B cell (primary cell): ENCODE results near the gene WDR90. TPM values are rescaled to one million over a fixed set of nuclear protein-coding genes. Genes with fewer than 3 reads are reported as not detected.

Experiments used
- ATAC-seq: fragments of 200-7000 bp; cut with Tn5 transposase; one replicate; pipeline ENCODE4 v1.10.0; 2021; ENCODE audit warnings: low read depth, mild to moderate bottlenecking, moderate number of reproducible peaks, moderate library complexity
- CTCF ChIA-PET: fragments of 350-600 bp; sonication (Branson Sonifier 250); formaldehyde crosslinking; loops from one replicate; lab custom pipeline; 2021; ENCODE audit warnings: antibody characterized with exemption, inconsistent platforms; lab: Charles Lee
- POLR2A ChIA-PET: fragments of 350-600 bp; sonication (Branson Sonifier 250); formaldehyde crosslinking; loops from one replicate; lab custom pipeline; 2021; ENCODE audit warnings: antibody characterized with exemption; lab: Charles Lee
- DNase-seq: peaks from one replicate; pipeline ENCODE4 v3.0.0; 2013
- H2AFZ ChIP-seq: 2 replicates; pipeline ENCODE4 v1.6.1; 2012; ENCODE audit warnings: mild to moderate bottlenecking, low read depth, low read length; ENCODE audit not compliant: insufficient read depth, poor library complexity, severe bottlenecking
- H3K27ac ChIP-seq, 2 donors: 1 replicate in 1 of 2; 2 replicates in 1 of 2; pipeline ENCODE4 v1.5.1; 2012 to 2013; ENCODE audit warnings: low read length in 2 of 2, mild to moderate bottlenecking in 2 of 2, moderate library complexity in 1 of 2
- H3K27me3 ChIP-seq, 4 experiments: fragments of 200-600 bp in 1 of 4; sonication (generic) in 1 of 4; replicated peaks in 1 of 4; 1 replicate in 2 of 4; 2 replicates in 2 of 4; pipeline versions ENCODE4 v1.6.1 to v1.7.0; 2013 to 2016; ENCODE audit warnings: low read length in 3 of 4, mild to moderate bottlenecking in 2 of 4, mixed read lengths in 1 of 4, moderate library complexity in 1 of 4; ENCODE audit not compliant: insufficient read depth in 4 of 4, control insufficient read depth in 3 of 4; ENCODE audit errors: control extremely low read depth in 1 of 4
- H3K36me3 ChIP-seq, 2 experiments: replicated peaks in 1 of 2; 1 replicate in 1 of 2; 2 replicates in 1 of 2; pipeline versions ENCODE4 v1.6.1 to v1.7.1; 2013; ENCODE audit warnings: low read length in 1 of 2; ENCODE audit not compliant: insufficient read depth in 2 of 2, control insufficient read depth in 1 of 2; ENCODE audit errors: control extremely low read depth in 1 of 2, extremely low read depth in 1 of 2
- H3K4me1 ChIP-seq, 2 donors: fragments of 200-600 bp in 1 of 2; sonication (generic) in 1 of 2; 1 replicate in 1 of 2; 2 replicates in 1 of 2; pipeline versions ENCODE4 v1.5.1 to v1.6.1; 2013 to 2017; ENCODE audit warnings: low read length in 2 of 2; ENCODE audit not compliant: control insufficient read depth in 2 of 2, insufficient read depth in 2 of 2
- H3K4me2 ChIP-seq: replicated peaks from 2 replicates; pipeline ENCODE3; 2012; ENCODE audit warnings: mild to moderate bottlenecking, low read depth, low read length; ENCODE audit not compliant: poor library complexity, severe bottlenecking
- H3K4me3 ChIP-seq, 5 experiments: fragments of 200-600 bp in 1 of 5; sonication (generic) in 1 of 5; 1 replicate in 3 of 5; 2 replicates in 2 of 5; pipeline versions ENCODE4 v1.5.1 to v1.7.0; 2011 to 2016; ENCODE audit warnings: low read length in 4 of 5, mild to moderate bottlenecking in 4 of 5, low read depth in 2 of 5, control low read depth in 1 of 5, moderate library complexity in 1 of 5; ENCODE audit not compliant: insufficient read depth in 1 of 5; ENCODE audit errors: control extremely low read depth in 1 of 5, extremely low read depth in 1 of 5
- H3K79me2 ChIP-seq: fragments of 200-600 bp; sonication (generic); one replicate; pipeline ENCODE4 v1.6.0; 2016; ENCODE audit warnings: low read length; ENCODE audit not compliant: control insufficient read depth, insufficient read depth
- H3K9ac ChIP-seq: fragments of 200-600 bp; sonication (generic); 2 replicates; pipeline ENCODE4 v1.6.1; 2017; ENCODE audit warnings: mild to moderate bottlenecking, low read length, moderate library complexity
- H3K9me3 ChIP-seq, 3 donors: one replicate each; pipeline versions ENCODE4 v1.6.1 to v1.7.1; 2013; ENCODE audit warnings: low read length in 2 of 3; ENCODE audit not compliant: control insufficient read depth in 2 of 3, insufficient read depth in 1 of 3; ENCODE audit errors: control extremely low read depth in 1 of 3
- H4K20me1 ChIP-seq: 2 replicates; pipeline ENCODE4 v1.6.0; 2012; ENCODE audit warnings: mild to moderate bottlenecking, low read length; ENCODE audit not compliant: insufficient read depth, control insufficient read depth, poor library complexity, severe bottlenecking
- H3K27ac Mint-ChIP-seq: one replicate; pipeline ENCODE4 v1.8.0; 2021; ENCODE audit warnings: mixed read lengths
- H3K27me3 Mint-ChIP-seq: one replicate; pipeline ENCODE4 v1.8.0; 2021; ENCODE audit warnings: mixed read lengths
- H3K4me1 Mint-ChIP-seq: one replicate; pipeline ENCODE4 v1.8.0; 2021; ENCODE audit warnings: mixed read lengths
- H3K4me3 Mint-ChIP-seq: one replicate; pipeline ENCODE4 v1.8.0; 2021; ENCODE audit warnings: mixed read lengths
- H3K9me3 Mint-ChIP-seq: one replicate; pipeline ENCODE4 v1.8.0; 2022; ENCODE audit warnings: mixed read lengths; ENCODE audit not compliant: insufficient read depth
- EZH2 ChIP-seq: IDR thresholded peaks from 2 replicates; pipeline ENCODE4 v1.6.1; 2012; ENCODE audit warnings: borderline replicate concordance, low read depth, mild to moderate bottlenecking, moderate library complexity, low read length; ENCODE audit not compliant: insufficient read depth, poor library complexity, severe bottlenecking
- WGBS: methylation state at CpG from one replicate; pipeline ENCODE4 v1.1.5; 2013; ENCODE audit warnings: missing lambda C conversion rate; ENCODE audit not compliant: insufficient coverage; 5-methylcytosine and 5-hydroxymethylcytosine counted together
- intact Hi-C: fragments of 100-400 bp; cut with micrococcal nuclease; formaldehyde crosslinking; loops from one replicate; pipeline ENCODE4 v1.10.0; 2022
- polyA plus RNA-seq: library from polyadenylated mRNA; depleted of rRNA; stranded (reverse); fragments of >200 nt; gene quantifications from 2 replicates; pipeline ENCODE4 v1.2.3, GENCODE V29; 2012
- total RNA-seq, 2 donors: library from RNA; stranded (reverse); fragments of 120-200 nt in 1 of 2; gene quantifications; 1 replicate in 1 of 2; 2 replicates in 1 of 2; pipeline versions ENCODE4 v1.2.3 to v1.2.4, GENCODE V29; 2013 to 2022
- TF ChIP-seq, protein P1 (sequence below): fragments of 200-600 bp; IDR thresholded peaks from one replicate; pipeline ENCODE4 v1.8.0; 2022; ENCODE audit warnings: antibody characterized with exemption, mild to moderate bottlenecking

The WDR90 gene
- total and polyA plus RNA-seq, 2 donors (not counting 1 experiment from before 2014, with no cell fraction given) = 23.1 to 34.7 TPM

- H3K4me2 ChIP-seq = peak overlapping the region; percentile 99
- peaks cover 0 to 15% (median 6%) of the 10 kb centered on the region in 4 experiments for H3K27me3 ChIP-seq
- under 1% methylated on average over 38 of the region's 38 CpGs for WGBS
- ATAC-seq = no peak
- H3K4me3 ChIP-seq = peak overlapping the region; percentile 22 to 84 (median 65)
- H3K9ac ChIP-seq = peak overlapping the region; percentile 67
- ChIA-PET POLR2A (interaction anchor here (0.8 to 1.1 kb wide), 2 partner anchors 10 to 154 kb away, joined by 3 to 6 read pairs; partner anchors contain the start of gene WDR24), CTCF (interaction anchor here (0.8 to 1.4 kb wide), 2 partner anchors 10 to 13 kb away, joined by 3 to 7 read pairs; partner anchors contain the start of genes RHOT2 and WDR24)
- peaks cover 31% of the 10 kb centered on the region for H4K20me1 ChIP-seq
- H3K9me3 Mint-ChIP-seq = no peaks in the 10 kb centered on the region
- H3K36me3 ChIP-seq = peaks cover 0 to 17% of the 10 kb centered on the region in 2 experiments
- peaks cover 28 to 65% of the 10 kb centered on the region in 2 donors for H3K4me1 ChIP-seq
- peak overlapping the region; percentile 89 for H3K4me3 Mint-ChIP-seq
- DNase-seq = no peak
- H3K27ac Mint-ChIP-seq = peak overlapping the region; percentile 65
- H2AFZ ChIP-seq = peak overlapping the region; percentile 85
- H3K9me3 ChIP-seq = peaks cover 0 to 7% (median 0%) of the 10 kb centered on the region in 3 donors
- no peaks in the 10 kb centered on the region for H3K27me3 Mint-ChIP-seq
- TF ChIP-seq, protein P1, sequence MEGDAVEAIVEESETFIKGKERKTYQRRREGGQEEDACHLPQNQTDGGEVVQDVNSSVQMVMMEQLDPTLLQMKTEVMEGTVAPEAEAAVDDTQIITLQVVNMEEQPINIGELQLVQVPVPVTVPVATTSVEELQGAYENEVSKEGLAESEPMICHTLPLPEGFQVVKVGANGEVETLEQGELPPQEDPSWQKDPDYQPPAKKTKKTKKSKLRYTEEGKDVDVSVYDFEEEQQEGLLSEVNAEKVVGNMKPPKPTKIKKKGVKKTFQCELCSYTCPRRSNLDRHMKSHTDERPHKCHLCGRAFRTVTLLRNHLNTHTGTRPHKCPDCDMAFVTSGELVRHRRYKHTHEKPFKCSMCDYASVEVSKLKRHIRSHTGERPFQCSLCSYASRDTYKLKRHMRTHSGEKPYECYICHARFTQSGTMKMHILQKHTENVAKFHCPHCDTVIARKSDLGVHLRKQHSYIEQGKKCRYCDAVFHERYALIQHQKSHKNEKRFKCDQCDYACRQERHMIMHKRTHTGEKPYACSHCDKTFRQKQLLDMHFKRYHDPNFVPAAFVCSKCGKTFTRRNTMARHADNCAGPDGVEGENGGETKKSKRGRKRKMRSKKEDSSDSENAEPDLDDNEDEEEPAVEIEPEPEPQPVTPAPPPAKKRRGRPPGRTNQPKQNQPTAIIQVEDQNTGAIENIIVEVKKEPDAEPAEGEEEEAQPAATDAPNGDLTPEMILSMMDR = no peak
- TF ChIP-seq EZH2 = no peak
- peaks cover 38% of the 10 kb centered on the region for H3K4me1 Mint-ChIP-seq
- H3K27ac ChIP-seq = peak overlapping the region in 1 of 2 donors; percentile 81
- intact Hi-C loops = loop anchor here (5.0 kb wide), 1 partner anchor 42 kb away; the partner anchor contains the start of gene ANTKMT
- peaks cover 32% of the 10 kb centered on the region for H3K79me2 ChIP-seq
Measured at GRCh38 chr16:680625-680945, 31.4 kb downstream of the WDR90 start.
